Inferior parietal cortex (tissue), 1 donor: ENCODE results near the gene MGLL.

Source experiments
- DNase-seq: peaks from one replicate; pipeline ENCODE4 v3.0.0-alpha.2; 2016; ENCODE audit errors: extremely low spot score

The MGLL gene

DNA sequence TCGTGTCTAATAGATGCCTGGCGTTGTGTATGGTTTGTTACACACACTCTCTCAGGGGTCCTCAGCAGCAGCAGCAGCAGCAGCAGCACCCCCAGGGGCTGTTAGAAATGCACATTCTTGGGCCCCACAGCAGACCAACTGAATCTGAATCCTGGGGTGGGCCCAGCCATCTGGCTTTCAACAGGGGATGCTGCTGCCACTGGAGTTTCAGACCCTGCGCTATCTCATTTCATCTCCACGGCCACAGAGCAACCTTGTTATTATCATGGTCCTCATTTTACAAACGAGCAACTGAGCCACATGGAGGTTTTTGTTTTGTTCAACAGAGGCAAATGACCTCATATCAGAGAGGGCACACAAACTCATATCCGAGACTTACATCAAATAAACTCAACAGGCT lies 47.7 kb downstream of the MGLL start:
- no peak for DNase-seq

DNA sequence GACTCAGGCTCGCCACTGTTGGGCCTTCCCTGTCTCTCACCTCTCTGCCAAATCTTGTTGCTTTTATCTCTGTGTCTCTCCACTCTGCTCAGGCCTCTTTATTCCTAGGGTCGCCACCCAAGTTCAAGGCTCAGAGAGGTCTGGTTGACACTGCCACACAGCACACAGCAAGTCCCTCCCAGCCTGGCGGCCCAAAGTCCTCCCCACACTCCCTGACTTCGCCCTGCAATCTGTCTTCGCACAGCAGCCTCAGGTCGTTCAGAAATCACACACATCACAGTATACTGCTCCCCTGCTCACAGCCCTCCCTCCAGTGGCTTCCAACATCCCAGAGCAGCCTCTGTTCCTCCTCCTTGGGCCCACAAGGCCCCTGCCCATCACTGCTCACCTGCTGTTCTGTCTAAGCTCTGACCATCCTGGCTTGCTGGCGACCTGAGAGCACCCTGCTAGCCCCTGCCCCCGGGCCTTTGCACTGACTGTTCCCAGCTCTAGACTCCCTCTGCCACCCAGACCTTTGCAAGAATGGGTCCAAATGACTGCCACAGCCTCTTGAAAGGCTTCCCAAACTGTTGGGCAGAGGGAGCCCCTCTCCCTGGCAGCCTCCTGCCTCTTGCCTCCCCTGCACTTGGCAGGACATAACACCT lies 48.4 kb downstream of the MGLL start:
- no peak for DNase-seq

DNA sequence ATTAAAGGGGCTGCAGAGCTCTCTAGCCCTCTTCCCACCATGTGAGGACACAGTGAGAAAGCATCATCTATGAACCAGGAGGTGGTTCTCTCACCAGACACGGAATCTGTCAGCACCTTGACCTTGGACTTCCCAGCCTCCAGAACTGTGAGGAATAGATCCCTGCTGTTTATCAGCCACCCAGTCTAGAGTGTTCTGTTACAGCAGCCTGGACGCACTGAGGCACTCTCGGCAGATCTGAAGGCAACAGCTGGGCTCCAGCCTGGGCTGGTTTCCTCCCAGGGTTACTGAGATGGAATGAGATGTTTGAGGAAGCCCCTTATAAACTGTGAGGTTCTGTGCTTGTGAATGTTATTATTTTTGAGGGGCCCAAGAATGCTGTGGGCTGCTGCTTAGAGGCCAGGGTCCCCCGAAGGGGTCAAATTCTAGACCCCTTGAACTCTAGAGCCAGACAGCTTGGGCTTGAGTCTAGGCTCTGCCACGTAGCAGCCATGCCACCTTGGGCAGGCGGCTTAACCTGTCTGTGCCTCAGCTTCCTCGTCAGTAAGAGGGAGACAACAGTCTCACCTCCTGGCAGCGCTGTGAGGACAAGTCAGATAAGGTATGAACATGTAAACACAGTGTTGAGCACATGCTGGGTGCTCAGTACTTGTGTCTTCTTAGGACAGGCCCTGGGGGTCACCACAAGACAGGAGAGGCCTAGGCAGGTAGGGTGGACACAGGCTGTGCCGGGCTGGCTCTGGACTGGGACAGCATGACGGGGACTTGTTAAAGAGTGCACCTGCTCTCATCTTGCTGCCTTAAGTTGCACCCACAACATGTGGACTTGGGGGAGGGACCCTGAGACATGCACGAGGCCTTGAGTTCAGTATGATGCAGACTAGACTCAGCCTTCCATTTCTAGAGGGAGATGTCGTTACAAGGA lies 49.2 kb downstream of the MGLL start:
- DNase-seq: no peak

DNA sequence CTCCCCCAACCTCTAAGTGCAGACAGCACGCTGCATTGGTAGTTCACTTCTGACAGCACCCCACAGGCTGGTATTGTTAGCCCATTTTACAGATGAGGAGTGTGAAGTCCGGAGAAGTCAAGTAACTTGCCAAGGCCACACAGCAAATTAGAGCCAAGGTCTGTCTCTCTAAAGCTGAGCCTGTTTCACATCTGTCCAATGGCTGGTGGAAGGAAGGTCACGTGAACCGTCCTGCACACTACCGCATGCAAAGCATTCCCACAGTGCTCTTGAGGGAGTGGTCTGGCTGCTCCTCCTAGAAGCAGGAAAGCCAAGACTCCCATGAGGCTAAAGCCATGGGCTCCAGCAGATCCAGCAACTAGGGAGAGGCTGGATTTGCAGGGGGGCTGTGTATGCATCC lies 50.0 kb downstream of the MGLL start:
- no peak for DNase-seq

DNA sequence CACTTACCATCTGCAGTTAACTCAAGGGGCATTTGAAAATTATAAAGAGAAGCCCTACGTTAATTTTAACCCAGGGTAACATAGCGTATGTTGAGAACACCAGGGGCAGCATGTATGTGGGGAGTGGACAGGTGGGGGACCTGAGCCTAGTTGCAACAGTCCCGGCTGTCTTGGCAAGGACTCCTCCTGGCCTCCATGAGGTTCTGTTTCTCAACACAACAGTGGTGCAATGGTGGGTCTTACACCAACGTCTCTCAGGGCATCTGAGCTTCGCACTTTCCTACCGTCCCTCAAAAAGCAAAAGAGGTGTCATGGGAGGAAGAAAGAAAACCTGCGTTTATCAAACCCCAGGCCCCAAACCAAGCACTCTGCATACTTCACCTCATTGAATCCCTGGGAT lies 50.6 kb downstream of the MGLL start:
- no peak for DNase-seq

DNA sequence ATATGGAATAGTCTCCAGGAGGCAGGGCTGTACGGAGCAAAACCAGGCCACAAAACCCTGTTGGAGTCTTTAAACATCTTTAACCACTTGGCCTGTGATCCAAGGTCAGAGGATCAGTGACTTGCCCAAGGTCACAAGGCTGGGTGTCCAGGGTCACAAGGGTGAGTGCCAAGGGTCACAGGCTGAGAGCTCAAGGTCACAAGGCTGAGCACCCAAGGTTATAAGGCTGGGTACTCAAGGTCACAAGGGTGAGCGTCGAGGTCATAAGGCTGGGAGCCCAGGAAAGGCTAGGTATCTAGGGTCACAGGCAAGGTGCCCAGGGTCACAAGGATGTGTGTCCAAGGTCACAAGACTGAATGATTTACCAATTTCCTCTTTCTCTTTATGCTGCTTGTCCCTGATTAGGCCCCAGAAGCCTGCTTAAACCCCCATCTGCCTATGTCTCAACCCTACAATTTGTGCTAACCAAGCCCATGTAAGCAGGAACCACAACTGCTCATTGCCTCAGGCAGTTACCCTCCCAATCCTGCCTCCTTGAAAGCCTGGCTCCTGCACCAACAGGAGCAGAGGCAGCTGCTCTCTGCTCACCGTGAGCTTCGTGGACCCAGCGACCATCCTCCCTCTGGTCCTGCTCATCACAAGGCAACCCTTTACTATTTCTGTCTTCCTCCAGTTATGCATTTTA lies 51.5 kb downstream of the MGLL start:
- no peak for DNase-seq

DNA sequence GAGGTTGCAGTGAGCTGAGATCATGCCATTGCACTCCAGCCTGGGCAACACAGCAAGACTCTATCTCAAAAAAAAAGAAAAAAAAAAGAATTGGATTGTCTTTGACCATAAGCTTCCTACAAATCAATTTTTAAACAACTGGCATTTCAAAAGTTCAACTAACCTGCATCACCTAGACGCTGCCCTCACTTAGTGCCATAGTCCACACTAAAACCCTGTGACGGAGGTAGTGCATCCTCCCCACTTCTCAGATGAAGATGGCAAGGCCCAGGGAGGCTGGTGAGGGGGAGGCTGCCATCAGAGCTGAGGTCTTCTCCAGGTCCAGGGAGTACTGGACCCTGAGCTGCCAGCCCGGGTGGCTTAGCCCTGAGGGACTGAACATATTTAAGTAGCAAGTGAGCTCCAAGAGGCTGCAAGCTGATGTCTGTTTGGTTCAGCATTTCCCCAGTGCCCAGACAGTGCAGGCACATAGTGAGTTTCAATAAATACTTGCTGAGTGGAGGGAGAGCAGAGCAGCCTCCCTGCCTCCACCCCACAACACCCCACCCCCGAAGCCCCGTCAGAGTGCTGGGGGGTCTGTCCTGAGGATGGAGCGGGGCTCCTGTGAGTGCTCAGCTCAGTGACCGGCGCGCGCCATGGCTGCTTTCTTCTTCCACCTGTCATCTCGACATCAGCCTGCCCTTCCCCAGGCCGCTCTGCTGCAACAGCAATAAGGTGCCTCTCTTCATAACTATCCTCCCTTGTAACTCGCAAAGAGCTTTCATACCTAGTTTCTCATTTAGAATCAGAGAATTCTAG lies 52.8 kb downstream of the MGLL start:
- DNase-seq: no peak

DNA sequence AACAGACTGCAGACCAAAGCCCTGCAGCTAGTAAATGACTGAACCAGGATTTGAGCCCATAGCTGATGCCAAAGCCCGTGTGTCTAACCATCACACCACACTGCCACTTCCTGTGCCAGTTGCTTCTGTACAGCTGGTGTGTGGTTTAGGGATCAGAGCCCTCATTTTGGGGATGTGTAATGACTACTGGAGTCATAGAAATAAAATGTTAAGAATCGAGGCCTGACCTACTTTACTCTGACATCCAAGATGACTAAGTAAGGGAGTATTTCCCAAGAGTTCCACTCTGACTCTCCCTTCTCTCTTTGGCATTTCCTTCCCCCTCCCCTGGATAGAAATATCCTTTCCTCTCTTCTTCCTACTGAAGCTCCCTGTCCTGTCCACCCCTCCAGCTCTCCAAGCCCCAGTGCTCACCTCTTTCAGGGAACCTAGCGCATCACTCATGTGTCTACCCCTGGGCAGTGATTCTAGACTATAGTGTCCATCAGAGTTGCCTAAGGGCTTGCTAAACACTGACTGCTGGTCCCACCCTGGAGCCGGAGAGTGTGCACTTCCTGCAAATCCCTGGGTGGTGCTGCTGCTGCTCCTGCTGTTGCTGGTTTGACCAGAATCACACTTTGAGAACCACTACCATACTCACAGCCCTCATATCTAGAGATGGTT lies 53.8 kb downstream of the MGLL start:
- DNase-seq: no peak

DNA sequence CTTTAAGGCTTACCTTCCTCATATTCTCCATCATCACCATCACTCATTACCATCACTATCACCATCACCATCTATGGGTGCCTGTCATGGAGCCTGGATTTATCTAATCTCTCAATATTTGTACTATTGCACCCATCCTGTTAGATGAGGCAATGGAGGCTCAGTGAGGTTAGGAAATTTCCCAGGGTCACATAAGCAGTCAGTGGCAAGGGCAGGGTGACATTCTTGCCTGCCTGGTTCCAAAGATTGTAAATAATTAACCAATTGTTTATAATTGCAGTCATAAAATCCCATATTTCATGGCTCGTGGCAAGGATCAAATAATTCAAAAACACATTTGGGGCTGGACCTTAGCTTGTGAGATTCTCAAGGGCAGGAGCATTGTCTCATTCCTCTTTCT lies 55.2 kb downstream of the MGLL start:
- no peak for DNase-seq

DNA sequence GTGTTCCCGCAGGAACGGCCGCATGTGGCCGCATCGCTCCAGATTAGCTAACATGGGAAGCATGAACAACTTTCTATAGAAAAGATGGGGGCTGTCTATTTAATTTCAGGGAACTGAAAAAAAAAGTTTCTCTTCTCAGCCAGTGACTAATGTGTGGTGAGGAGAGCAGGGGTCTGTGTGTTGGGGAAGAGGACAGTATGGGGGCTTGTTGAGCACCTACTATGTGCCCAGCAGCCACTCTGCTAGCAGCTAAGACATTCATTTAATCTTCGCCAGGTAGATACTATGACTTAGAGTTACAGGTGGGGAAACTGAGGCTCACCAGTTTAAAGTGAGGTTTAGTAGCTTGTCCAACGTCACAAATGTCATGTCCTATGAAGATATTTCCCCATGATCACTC lies 56.6 kb downstream of the MGLL start:
- DNase-seq: no peak

DNA sequence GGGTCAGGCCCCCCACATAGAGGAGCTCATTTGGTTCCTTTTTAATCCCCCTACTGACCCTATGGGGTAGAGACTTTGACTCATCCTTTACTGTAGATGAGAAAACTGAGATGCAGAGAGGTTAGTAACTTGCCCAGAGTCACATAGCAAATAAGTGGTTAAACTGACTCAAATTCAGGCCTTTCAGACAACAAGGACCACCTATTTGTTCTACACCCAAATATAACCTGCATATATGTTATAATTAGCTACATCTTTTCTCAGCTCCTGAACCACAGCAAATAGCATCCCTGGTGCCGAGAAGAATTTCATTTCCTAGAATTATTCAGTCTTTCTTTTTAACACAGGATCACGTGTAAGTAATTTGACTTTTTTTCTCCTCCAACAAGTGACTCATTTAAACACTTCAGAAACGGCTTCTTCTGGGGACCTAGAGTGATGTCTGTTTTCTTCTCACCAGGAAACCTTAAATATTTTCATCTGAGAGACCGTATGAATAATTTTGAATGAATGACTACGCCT lies 57.4 kb downstream of the MGLL start:
- DNase-seq: no peak

DNA sequence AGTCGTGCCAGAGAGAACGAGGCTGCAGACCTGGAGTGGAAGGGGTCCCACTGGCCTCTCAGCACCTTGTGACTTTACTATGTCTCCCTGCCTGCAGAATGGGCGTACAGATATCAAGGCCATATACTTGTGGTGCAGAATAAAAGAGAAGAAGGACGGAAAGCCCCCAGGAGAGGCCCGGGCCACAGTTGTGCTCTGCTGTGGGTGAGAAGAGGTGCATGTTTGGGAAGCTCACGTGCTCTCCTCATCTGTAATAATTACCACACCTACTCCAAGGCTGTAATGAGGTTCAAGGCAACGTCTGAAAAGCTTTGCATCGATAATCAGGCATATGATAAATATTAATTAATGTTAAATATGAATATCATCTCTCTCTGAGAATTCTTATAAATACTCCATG lies 58.0 kb downstream of the MGLL start:
- DNase-seq: no peak

DNA sequence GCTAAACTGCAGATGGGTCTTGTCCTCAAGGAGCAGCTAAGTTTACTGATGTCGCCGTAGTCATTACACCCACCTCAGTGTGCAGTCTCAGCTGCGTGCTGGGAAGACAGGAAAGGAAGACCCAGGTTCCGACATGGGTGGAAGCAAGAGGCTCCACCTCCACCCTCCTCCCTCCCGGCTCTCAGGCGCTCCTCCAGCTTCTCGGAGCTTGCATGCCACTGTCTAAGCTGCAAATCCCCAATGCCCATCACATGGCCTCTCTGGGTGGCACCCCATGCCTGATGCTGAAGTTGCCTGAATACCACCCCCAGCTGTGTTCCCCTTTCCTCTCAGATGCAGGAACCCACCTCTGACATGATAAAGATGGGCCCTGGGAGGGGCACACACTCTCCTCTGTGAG lies 58.5 kb downstream of the MGLL start:
- DNase-seq: no peak

DNA sequence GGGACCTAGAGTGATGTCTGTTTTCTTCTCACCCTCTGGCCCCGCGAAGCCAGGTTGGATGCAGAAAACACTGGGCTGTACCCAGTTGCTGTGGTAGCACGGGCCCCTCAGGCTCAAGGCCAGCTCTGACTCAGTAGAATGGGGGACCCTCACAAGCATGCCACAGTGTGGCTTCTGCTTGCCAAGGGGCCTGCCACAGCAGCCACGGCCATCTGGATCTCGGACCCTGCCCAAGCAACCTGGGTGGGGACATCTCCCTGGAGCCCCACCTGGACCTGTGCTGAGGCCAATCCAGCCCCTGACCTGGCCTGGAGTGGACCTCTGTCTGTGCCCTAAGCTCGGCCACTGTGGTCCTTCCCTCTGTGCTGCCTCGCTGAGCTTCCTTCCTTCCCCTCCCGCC lies 59.0 kb downstream of the MGLL start:
- DNase-seq: no peak

DNA sequence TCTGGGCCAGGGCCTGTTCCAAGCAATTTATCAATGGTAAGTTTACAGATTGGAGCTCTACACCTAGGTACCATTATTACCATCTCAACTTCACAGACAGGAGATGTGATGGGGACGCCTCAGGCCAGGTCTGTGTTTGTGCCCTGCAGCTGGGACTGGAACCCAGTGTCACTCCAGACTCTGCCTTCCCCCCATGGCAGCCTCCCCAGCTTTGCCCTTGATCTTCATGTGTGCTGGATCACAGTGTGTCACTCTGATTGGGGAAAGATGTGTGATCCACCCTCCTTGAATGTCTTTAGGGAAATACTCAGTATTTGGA lies 59.6 kb downstream of the MGLL start:
- DNase-seq: no peak

DNA sequence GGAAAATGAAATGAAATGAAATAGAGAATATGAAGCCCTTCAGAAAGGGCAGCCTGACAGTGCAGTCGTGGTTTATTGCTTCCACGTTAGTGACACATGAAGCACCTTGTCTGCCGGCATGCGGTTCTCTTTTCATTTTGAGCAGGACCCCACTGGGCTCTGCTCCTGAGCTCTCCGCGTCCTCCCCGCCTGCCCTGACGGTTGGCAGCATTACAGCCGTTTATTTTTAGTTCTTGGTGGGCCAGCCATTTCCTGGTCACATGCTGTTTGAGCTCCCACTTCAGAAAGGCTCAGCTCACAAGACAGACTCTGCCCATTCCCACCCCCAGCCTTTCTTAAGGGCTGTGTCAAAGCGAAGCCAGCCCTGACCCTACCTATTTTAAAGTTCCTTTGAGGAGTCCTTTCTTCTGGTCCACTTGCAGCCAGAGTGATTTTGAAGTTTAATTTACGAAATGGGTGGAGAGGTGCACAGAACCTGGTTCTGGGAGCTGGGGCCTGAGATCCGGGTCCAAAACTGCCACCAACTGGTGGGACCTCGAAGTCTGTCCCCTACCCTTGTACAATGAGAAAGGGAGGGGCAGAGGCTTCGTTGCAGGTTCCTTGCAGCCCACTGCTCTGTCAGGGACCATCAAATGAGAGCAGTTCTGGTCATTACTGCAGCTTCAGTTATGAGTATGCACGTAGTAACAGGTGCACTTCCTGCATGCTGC lies 60.1 kb downstream of the MGLL start:
- peak; percentile 58 for DNase-seq

DNA sequence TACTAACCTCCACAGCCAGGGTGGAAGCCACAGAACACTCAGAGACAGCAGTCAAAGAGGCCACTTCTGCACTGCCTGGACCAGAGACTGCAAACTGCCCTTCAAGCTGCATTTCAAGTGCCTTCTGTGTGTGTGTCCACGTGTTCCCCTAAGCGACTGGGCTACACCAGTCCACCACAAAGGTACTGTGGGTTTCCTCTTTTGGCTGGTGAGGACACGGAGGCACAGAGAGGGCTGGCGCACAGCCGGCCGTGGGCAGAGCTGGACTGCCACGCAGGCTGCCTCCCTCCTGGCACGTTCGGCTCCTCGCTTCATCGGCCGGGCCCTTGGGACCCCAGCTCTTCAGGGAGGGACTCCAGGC lies 60.9 kb downstream of the MGLL start:
- DNase-seq: no peak

DNA sequence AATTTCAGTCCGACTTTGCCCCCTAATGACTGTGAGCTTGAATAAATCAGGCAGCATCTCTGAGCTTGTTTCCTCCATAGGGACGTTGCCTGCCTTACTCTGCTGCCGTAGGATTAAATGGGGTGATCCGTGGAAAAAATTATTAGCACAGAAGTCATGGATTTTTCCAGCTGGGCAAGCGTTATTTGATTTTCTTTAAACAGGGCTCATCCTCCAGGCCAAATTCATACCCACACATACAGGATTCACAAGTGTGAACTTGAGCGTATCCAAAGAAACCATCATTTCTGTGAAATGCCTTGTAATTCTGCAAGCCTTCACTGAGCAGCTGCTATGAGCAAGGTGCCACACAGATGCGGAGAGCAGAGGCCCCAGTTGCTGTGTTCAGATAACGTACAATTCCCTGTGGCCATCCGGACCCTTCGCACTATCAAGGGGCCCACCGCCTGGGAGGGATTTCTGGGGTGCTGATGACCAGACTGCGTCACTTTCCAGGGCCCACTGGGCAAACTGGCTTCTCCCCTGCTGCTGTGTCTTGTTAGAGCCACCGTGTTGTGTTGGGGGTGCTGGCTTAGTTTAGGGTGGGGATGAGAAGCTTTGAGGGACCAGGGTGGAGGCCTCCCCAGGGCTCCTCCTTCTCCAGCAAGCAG lies 61.4 kb downstream of the MGLL start:
- no peak for DNase-seq

DNA sequence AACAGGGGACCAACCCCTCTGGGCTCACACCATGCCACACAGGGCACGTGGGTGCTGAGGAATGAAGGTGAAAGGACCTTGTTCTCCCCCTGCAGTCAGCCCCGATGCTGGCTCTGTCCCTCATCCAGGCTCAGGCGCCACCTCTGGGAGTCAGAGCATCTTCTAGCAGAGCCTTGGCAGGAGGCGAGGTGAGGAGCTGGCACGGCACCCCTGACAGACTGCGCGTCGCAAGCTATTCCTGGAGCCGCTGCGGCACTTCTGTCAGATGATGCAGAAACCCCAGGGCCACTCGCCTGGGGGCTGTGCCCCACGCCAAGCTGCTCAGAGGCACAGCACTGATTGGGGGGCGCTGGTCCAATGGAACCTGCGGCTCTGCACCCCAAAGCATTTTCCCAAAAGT lies 62.0 kb downstream of the MGLL start:
- no peak for DNase-seq

DNA sequence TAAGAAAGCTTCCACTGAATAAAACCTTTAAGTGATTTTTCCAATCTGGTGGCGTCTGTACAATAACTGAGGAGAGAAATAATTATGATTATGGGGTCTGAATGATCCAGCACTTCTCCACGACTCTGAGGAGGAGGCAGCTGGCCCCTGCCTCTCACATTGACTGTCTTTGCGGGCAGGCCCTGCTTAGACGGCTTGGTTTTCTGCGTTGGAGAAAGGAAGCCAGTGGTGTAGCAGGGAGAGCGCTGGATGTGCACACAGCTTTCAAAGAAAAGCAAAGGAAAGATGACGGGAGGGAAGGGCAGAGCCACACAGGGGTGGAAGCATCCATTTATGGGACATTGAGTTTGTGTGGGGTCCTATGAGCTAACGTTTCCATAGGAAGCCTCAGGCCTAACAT lies 62.5 kb downstream of the MGLL start:
- no peak for DNase-seq
